ENCODE results near the gene BBS5.

- TF ChIP-seq CTCF (tag by site-specific recombination; IDR thresholded peaks at IDR 0.05) (no peak), ZFP37 (tag by site-specific recombination; IDR thresholded peaks at IDR 0.05) (no peak), ZNF837 (tag by site-specific recombination; IDR thresholded peaks at IDR 0.05) (no peak), ZSCAN30 (tag by site-specific recombination; IDR thresholded peaks at IDR 0.05) (no peak), ZNF530 (tag by site-specific recombination; IDR thresholded peaks at IDR 0.05; ENCODE audit: low read depth) (no peak), ZNF302 (tag by site-specific recombination; IDR thresholded peaks at IDR 0.05; ENCODE audit: low read depth) (no peak), HOXA7 (CRISPR knock-in tag; IDR thresholded peaks at IDR 0.05; ENCODE audit: borderline replicate concordance) (no peak), INSM2 (tag by site-specific recombination; IDR thresholded peaks at IDR 0.05) (no peak), ELK4 (IDR thresholded peaks at IDR 0.05; ENCODE audit: borderline replicate concordance, low read depth, low read length) (no peak)
Observed at GRCh38 chr2:169504651-169505050, 25.4 kb downstream of the BBS5 start.
